Stimulated activated CD4-positive, alpha-beta T cell treated with anti-CD3 and anti-CD28 coated beads, Interleukin-1b, Interleukin-23, amount 100 ng/mL, for 1 hour (primary cell): ENCODE measurements around the gene ST3GAL3.
A peak's percentile ranks its signal among the peaks of the same experiment; 100 is the strongest.

ENCODE experiments used
- DNase-seq, 2 donors: peaks; one replicate each; pipeline ENCODE4 v3.0.0-alpha.2; 2020; ENCODE audit warnings: low read depth in 2 of 2

ST3GAL3 gene

GRCh38 chr1:43963006-43963405, 255.7 kb downstream of the ST3GAL3 start:
- DNase-seq: no peak

- no peak for DNase-seq
Observed at GRCh38 chr1:43963890-43964289, 256.6 kb downstream of the ST3GAL3 start.

GRCh38 chr1:43965316-43965715, 258.0 kb downstream of the ST3GAL3 start:
- DNase-seq: no peak

- DNase-seq: no peak
Observed at GRCh38 chr1:43968348-43968948, 261.1 kb downstream of the ST3GAL3 start.

- DNase-seq: no peak
Observed at GRCh38 chr1:43969416-43969745, 262.0 kb downstream of the ST3GAL3 start.

GRCh38 chr1:43969746-43970466, 262.6 kb downstream of the ST3GAL3 start, which contains the start of gene DPH2:
DPH2 (plus strand) TSS chr1:43970010; CDS start chr1:43970176, 166 bp downstream.
- peak; percentile 82 to 88 for DNase-seq

GRCh38 chr1:43970502-43970901, 263.2 kb downstream of the ST3GAL3 start:
- DNase-seq: no peak

GRCh38 chr1:43970911-43971310, 263.6 kb downstream of the ST3GAL3 start:
- DNase-seq: no peak

- no peak for DNase-seq
Observed at GRCh38 chr1:43971336-43971980, 264.1 kb downstream of the ST3GAL3 start.

GRCh38 chr1:43973981-43974442, 266.7 kb downstream of the ST3GAL3 start:
- no peak for DNase-seq

GRCh38 chr1:43974443-43975248, 267.3 kb downstream of the ST3GAL3 start, which contains the start of gene ATP6V0B:
ATP6V0B (plus strand) TSS chr1:43974960; CDS start chr1:43975041, 81 bp downstream.
- peak; percentile 75 to 93 for DNase-seq

- DNase-seq: no peak
Observed at GRCh38 chr1:43975249-43975961, 268.1 kb downstream of the ST3GAL3 start.

- DNase-seq: no peak
Observed at GRCh38 chr1:43976045-43976444, 268.7 kb downstream of the ST3GAL3 start.

- no peak for DNase-seq
Observed at GRCh38 chr1:43976890-43977289, 269.6 kb downstream of the ST3GAL3 start.

GRCh38 chr1:43977376-43978263, 270.3 kb downstream of the ST3GAL3 start:
- no peak for DNase-seq

GRCh38 chr1:43978264-43978550, 270.9 kb downstream of the ST3GAL3 start:
- DNase-seq: no peak

- DNase-seq: no peak
Observed at GRCh38 chr1:43978551-43979260, 271.4 kb downstream of the ST3GAL3 start, which contains the start of gene B4GALT2. B4GALT2 (plus strand) TSS chr1:43979210; CDS start chr1:43981161, 1,951 bp downstream.

GRCh38 chr1:43979261-43979527, 271.9 kb downstream of the ST3GAL3 start:
- no peak for DNase-seq

- DNase-seq: no peak
Observed at GRCh38 chr1:43979528-43980254, 272.4 kb downstream of the ST3GAL3 start.
